HG02973 (cell line): Measurements from ENCODE around the gene OR4A5.
"Not testable (repeated sequence)": the region's sequence is repeated elsewhere in the genome, so short reads cannot be mapped to it uniquely, and the experiment has no call there.

Experiments
- ATAC-seq: cut with Tn5 transposase; IDR thresholded peaks from one replicate; pipeline ENCODE4 v1.9.1; 2021; ENCODE audit warnings: moderate library complexity; ENCODE audit not compliant: unreplicated experiment

Gene OR4A5, protein sequence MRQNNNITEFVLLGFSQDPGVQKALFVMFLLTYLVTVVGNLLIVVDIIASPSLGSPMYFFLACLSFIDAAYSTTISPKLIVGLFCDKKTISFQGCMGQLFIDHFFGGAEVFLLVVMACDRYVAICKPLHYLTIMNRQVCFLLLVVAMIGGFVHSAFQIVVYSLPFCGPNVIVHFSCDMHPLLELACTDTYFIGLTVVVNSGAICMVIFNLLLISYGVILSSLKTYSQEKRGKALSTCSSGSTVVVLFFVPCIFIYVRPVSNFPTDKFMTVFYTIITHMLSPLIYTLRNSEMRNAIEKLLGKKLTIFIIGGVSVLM

DNA sequence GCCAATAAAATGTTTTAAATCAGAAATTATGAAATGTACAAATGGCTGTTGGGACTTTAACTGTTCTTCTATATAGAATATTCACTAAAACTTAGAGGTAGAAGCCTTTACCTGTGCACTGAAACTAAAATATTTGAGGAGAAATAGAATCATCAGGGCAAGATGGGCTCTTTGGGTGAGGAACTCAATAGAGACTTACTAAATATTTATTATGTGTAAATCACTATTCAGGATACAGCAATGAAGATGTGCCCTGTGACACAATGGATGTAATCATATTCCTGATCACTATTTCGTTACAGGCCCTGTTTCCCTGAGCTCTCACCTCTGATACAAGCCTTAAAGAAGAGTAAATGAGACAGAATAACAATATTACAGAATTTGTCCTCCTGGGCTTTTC, at the start of gene OR4A5:
Gene OR4A5, plus strand, starts transcription at position 301 of the 400 bp plus-strand sequence. Its CDS starts 53 bp downstream, at position 354.
- ATAC-seq = not testable (repeated sequence)

DNA sequence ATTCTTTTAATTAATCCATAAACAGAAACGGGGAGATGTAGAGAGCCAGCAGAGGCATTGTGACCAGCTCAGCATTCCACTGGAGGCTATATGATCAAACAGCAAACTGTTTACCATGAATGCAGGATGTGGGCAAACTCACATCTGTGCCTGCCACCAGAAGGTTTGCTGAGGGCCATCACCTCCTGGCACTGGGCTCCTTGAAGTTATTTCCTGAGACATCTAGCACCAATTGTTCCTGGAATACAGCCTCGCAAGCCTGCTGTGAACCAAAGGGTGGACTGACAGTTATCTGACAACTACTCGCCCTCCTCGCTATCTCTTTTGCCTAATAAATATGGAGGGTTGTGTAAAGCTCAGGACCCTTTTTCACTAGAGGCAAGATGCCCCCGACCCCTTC, 13.5 kb downstream of the OR4A5 start:
- not testable (repeated sequence) for ATAC-seq
